ENCODE measurements around the gene VARS2. TPM values are rescaled to one million over a fixed set of nuclear protein-coding genes. Genes with fewer than 3 reads are reported as not detected.
A peak's percentile ranks its signal among the peaks of the same experiment; 100 is the strongest.
"Not testable (repeated sequence)": the region's sequence is repeated elsewhere in the genome, so short reads cannot be mapped to it uniquely, and the experiment has no call there.

The VARS2 gene
- total RNA-seq: 10 to 100 TPM; 38.0 to 43.1 TPM

GRCh38 chr6:30914076-30914853 is at the start of gene VARS2:
Gene VARS2 (plus strand): TSS chr6:30914238. CDS start chr6:30914837, 599 bp downstream.
- Mint-ChIP-seq H3K27ac (peak within 1 kb of the TSS; percentile 90), H3K4me1 (peaks cover 25% of the 10 kb centered on the region), H3K27me3 (no peaks in the 10 kb centered on the region), H3K4me3 (peak within 1 kb of the TSS; percentile 98), H3K9me3 (no peaks in the 10 kb centered on the region), H3K36me3 (peaks cover 15% of the 10 kb centered on the region)
- DNase-seq (peak; percentile 95), ATAC-seq (ENCODE audit: low read depth) (peak; percentile 95)
- POLR2A ChIA-PET: interaction anchor here (0.6 to 2.9 kb wide), 20 partner anchors 9 to 266 kb away, joined by 3 to 13 read pairs (median 4); partner anchors contain the start of genes CCHCR1, DDR1 and TCF19

GRCh38 chr6:30864325-30864724 is 49.7 kb upstream of the VARS2 start:
- DNase-seq: no peak
- no peak for ATAC-seq (ENCODE audit: low read depth)
- peaks cover 23% of the 10 kb centered on the region for H3K9me3 Mint-ChIP-seq
- POLR2A ChIA-PET: no interaction called here
- H3K27ac Mint-ChIP-seq: no peak overlapping the region
- peaks cover 18% of the 10 kb centered on the region for H3K36me3 Mint-ChIP-seq
- no peaks in the 10 kb centered on the region for H3K27me3 Mint-ChIP-seq
- peaks cover 4% of the 10 kb centered on the region for H3K4me1 Mint-ChIP-seq
- no peak overlapping the region for H3K4me3 Mint-ChIP-seq

GRCh38 chr6:30869241-30869749 is 44.7 kb upstream of the VARS2 start:
- H3K4me3 Mint-ChIP-seq; H3K27ac Mint-ChIP-seq; DNase-seq; H3K27me3 Mint-ChIP-seq; ATAC-seq (ENCODE audit: low read depth); POLR2A ChIA-PET: not testable (repeated sequence)
- peaks cover 36% of the 10 kb centered on the region for H3K9me3 Mint-ChIP-seq
- H3K4me1 Mint-ChIP-seq: peaks cover 15% of the 10 kb centered on the region
- H3K36me3 Mint-ChIP-seq: peaks cover 34% of the 10 kb centered on the region

GRCh38 chr6:30870546-30870945 is 43.5 kb upstream of the VARS2 start:
- Mint-ChIP-seq H3K9me3 (peaks cover 35% of the 10 kb centered on the region), H3K27me3 (no peaks in the 10 kb centered on the region), H3K4me3 (peak overlapping the region; percentile 21), H3K27ac (peak overlapping the region; percentile 55), H3K4me1 (peaks cover 17% of the 10 kb centered on the region), H3K36me3 (peaks cover 36% of the 10 kb centered on the region)
- POLR2A ChIA-PET: interaction anchor here (0.7 kb wide), 1 partner anchor 128 kb away, joined by 5 read pairs; the partner anchor contains the start of gene FLOT1
- peak; percentile 50 for ATAC-seq (ENCODE audit: low read depth)
- no peak for DNase-seq

- peaks cover 36% of the 10 kb centered on the region for H3K36me3 Mint-ChIP-seq
- DNase-seq: no peak
- peak overlapping the region; percentile 24 for H3K27ac Mint-ChIP-seq
- peaks cover 35% of the 10 kb centered on the region for H3K9me3 Mint-ChIP-seq
- no peak for ATAC-seq (ENCODE audit: low read depth)
- H3K27me3 Mint-ChIP-seq: no peaks in the 10 kb centered on the region
- peaks cover 21% of the 10 kb centered on the region for H3K4me1 Mint-ChIP-seq
- POLR2A ChIA-PET: interaction anchor here (0.5 kb wide), 1 partner anchor 95 kb away, joined by 5 read pairs; no protein-coding TSS in a partner anchor
- peak overlapping the region; percentile 45 for H3K4me3 Mint-ChIP-seq
These were observed 42.4 kb upstream of the VARS2 start for GRCh38 chr6:30871592-30872183.

- POLR2A ChIA-PET: no interaction called here
- peaks cover 36% of the 10 kb centered on the region for H3K36me3 Mint-ChIP-seq
- H3K27ac Mint-ChIP-seq: no peak overlapping the region
- ATAC-seq (ENCODE audit: low read depth) (no peak), DNase-seq (no peak)
- H3K9me3 Mint-ChIP-seq: peaks cover 32% of the 10 kb centered on the region
- no peak overlapping the region for H3K4me3 Mint-ChIP-seq
- H3K27me3 Mint-ChIP-seq: no peaks in the 10 kb centered on the region
- peaks cover 32% of the 10 kb centered on the region for H3K4me1 Mint-ChIP-seq
These were observed 40.8 kb upstream of the VARS2 start for GRCh38 chr6:30873137-30873640.

GRCh38 chr6:30873795-30874194 is 40.2 kb upstream of the VARS2 start:
- POLR2A ChIA-PET; H3K27ac Mint-ChIP-seq; H3K27me3 Mint-ChIP-seq; H3K4me3 Mint-ChIP-seq; DNase-seq; ATAC-seq (ENCODE audit: low read depth): not testable (repeated sequence)
- Mint-ChIP-seq H3K9me3 (peaks cover 31% of the 10 kb centered on the region), H3K36me3 (peaks cover 34% of the 10 kb centered on the region), H3K4me1 (peaks cover 37% of the 10 kb centered on the region)

- Mint-ChIP-seq H3K4me3 (no peak overlapping the region), H3K36me3 (peaks cover 22% of the 10 kb centered on the region), H3K27me3 (no peaks in the 10 kb centered on the region), H3K9me3 (peaks cover 20% of the 10 kb centered on the region), H3K27ac (no peak overlapping the region), H3K4me1 (peaks cover 37% of the 10 kb centered on the region)
- POLR2A ChIA-PET: interaction anchor here (2.5 kb wide), 1 partner anchor 45 kb away, joined by 20 read pairs; no protein-coding TSS in a partner anchor
- no peak for ATAC-seq (ENCODE audit: low read depth)
- no peak for DNase-seq
These were observed 38.6 kb upstream of the VARS2 start for GRCh38 chr6:30875244-30876038.

- POLR2A ChIA-PET: interaction anchor here (2.5 kb wide), 1 partner anchor 46 kb away, joined by 20 read pairs; no protein-coding TSS in a partner anchor
- Mint-ChIP-seq H3K36me3 (peaks cover 17% of the 10 kb centered on the region), H3K4me1 (peaks cover 32% of the 10 kb centered on the region), H3K27ac (peak overlapping the region; percentile 55), H3K9me3 (peaks cover 15% of the 10 kb centered on the region), H3K27me3 (peaks cover 2% of the 10 kb centered on the region), H3K4me3 (peak overlapping the region; percentile 23)
- DNase-seq (no peak), ATAC-seq (ENCODE audit: low read depth) (no peak)
These were observed 37.9 kb upstream of the VARS2 start for GRCh38 chr6:30876039-30876730.

GRCh38 chr6:30877419-30878262 is 36.4 kb upstream of the VARS2 start:
- Mint-ChIP-seq H3K36me3 (peaks cover 8% of the 10 kb centered on the region), H3K4me1 (peaks cover 29% of the 10 kb centered on the region), H3K27ac (peak overlapping the region; percentile 80), H3K4me3 (peak overlapping the region; percentile 81), H3K9me3 (peaks cover 6% of the 10 kb centered on the region), H3K27me3 (peaks cover 2% of the 10 kb centered on the region)
- POLR2A ChIA-PET: interaction anchor here (2.5 kb wide), 1 partner anchor 47 kb away, joined by 20 read pairs; no protein-coding TSS in a partner anchor
- ATAC-seq (ENCODE audit: low read depth) (peak; percentile 88), DNase-seq (peak; percentile 80)

GRCh38 chr6:30879684-30880427 is 34.2 kb upstream of the VARS2 start:
- Mint-ChIP-seq H3K4me3 (no peak overlapping the region), H3K27ac (no peak overlapping the region), H3K4me1 (peaks cover 34% of the 10 kb centered on the region), H3K36me3 (peaks cover 2% of the 10 kb centered on the region), H3K9me3 (no peaks in the 10 kb centered on the region), H3K27me3 (peaks cover 3% of the 10 kb centered on the region)
- POLR2A ChIA-PET: no interaction called here
- no peak for DNase-seq
- ATAC-seq (ENCODE audit: low read depth): no peak

All from activated naive CD8-positive, alpha-beta T cell treated with anti-CD3 and anti-CD28 coated beads, Interleukin-2, amount 10 ng/mL, durations not matched to agents 7 days and 5 days (primary cell).